Liver (tissue), 3 donors: Measurements from ENCODE around the gene TMPRSS9.

ENCODE experiments used
- ATF3 ChIP-seq: IDR thresholded peaks from 2 replicates; pipeline ENCODE4 v1.6.1; 2016; ENCODE audit warnings: antibody characterized with exemption
- CTCF ChIP-seq: fragments of 150-350 bp; IDR thresholded peaks from 2 replicates; pipeline ENCODE4 v1.5.1; 2017; ENCODE audit warnings: improper control_type of control experiment, low read depth, low read length; ENCODE audit not compliant: missing input control
- EGR1 ChIP-seq, 2 donors: IDR thresholded peaks; 2 replicates each; pipeline ENCODE4 v1.6.1; 2016 to 2018; ENCODE audit warnings: antibody characterized with exemption in 2 of 2, low read depth in 2 of 2
- FOXA1 ChIP-seq: IDR thresholded peaks from 2 replicates; pipeline ENCODE4 v1.6.1; 2016; ENCODE audit warnings: antibody characterized with exemption
- FOXA2 ChIP-seq: IDR thresholded peaks from 2 replicates; pipeline ENCODE4 v1.6.1; 2016; ENCODE audit warnings: antibody characterized with exemption
- GABPA ChIP-seq, 2 donors: IDR thresholded peaks in 1 of 2; conservative IDR thresholded peaks in 1 of 2; 2 replicates each; pipeline ENCODE4 v1.6.1; 2016; ENCODE audit warnings: antibody characterized with exemption in 2 of 2, mild to moderate bottlenecking in 1 of 2, moderate library complexity in 1 of 2
- HNF4A ChIP-seq, 2 donors: conservative IDR thresholded peaks; 2 replicates each; pipeline ENCODE4 v1.6.1; 2016; ENCODE audit warnings: antibody characterized with exemption in 2 of 2, mild to moderate bottlenecking in 2 of 2
- JUND ChIP-seq, 2 donors: IDR thresholded peaks; 2 replicates each; pipeline ENCODE4 v1.6.1; 2016; ENCODE audit warnings: antibody characterized with exemption in 2 of 2
- MAX ChIP-seq: IDR thresholded peaks from 2 replicates; pipeline ENCODE4 v1.6.1; 2016; ENCODE audit warnings: antibody characterized with exemption
- RAD21 ChIP-seq, 2 donors: IDR thresholded peaks; 2 replicates each; pipeline ENCODE4 v1.6.1; 2016; ENCODE audit warnings: antibody characterized with exemption in 2 of 2, mild to moderate bottlenecking in 2 of 2
- REST ChIP-seq: IDR thresholded peaks from 2 replicates; pipeline ENCODE4 v1.6.1; 2016; ENCODE audit warnings: antibody characterized with exemption, mild to moderate bottlenecking
- SP1 ChIP-seq: IDR thresholded peaks from 2 replicates; pipeline ENCODE4 v1.6.1; 2018; ENCODE audit warnings: antibody characterized with exemption, mild to moderate bottlenecking
- TAF1 ChIP-seq: conservative IDR thresholded peaks from 2 replicates; pipeline ENCODE4 v1.6.1; 2016; ENCODE audit warnings: antibody characterized with exemption, mild to moderate bottlenecking
- YY1 ChIP-seq: IDR thresholded peaks from 2 replicates; pipeline ENCODE4 v1.6.1; 2016; ENCODE audit warnings: antibody characterized with exemption, mild to moderate bottlenecking
- donor health status: healthy.
- donor health status: healthy.

- no peak for TF ChIP-seq CTCF
- TF ChIP-seq SP1, result no peak
- no peak for TF ChIP-seq REST
- no peak for TF ChIP-seq YY1
- no peak for TF ChIP-seq RAD21 (IDR thresholded peaks at IDR 0.05)
- TF ChIP-seq TAF1, result no peak
- no peak for TF ChIP-seq GABPA (IDR thresholded peaks at IDR 0.05 in 1 of 2, conservative IDR thresholded peaks at IDR 0.05 in 1 of 2)
- no peak for TF ChIP-seq FOXA2
- no peak for TF ChIP-seq ATF3
- TF ChIP-seq JUND (IDR thresholded peaks at IDR 0.05), result no peak
- TF ChIP-seq EGR1 (IDR thresholded peaks at IDR 0.05; ENCODE audit: low read depth in 2 of 2), result no peak
- no peak for TF ChIP-seq FOXA1
- no peak for TF ChIP-seq MAX
- no peak for TF ChIP-seq HNF4A (conservative IDR thresholded peaks at IDR 0.05)
Measured at GRCh38 chr19:2415973-2416319, 55.9 kb downstream of the TMPRSS9 start.
